HCT116 (cell line): ENCODE results near the gene SPHKAP. TPM values are rescaled to one million over a fixed set of nuclear protein-coding genes. Genes with fewer than 3 reads are reported as not detected.

Source experiments
- ATAC-seq: fragments of 200-7000 bp; cut with Tn5 transposase; 2 replicates; pipeline ENCODE4 v1.9.1; 2020; ENCODE audit warnings: mild to moderate bottlenecking, moderate library complexity
- BruUV-seq: library from RNA; stranded (reverse); fragments of 400-500 nt; replicated peaks from 2 replicates; lab custom pipeline; 2021; lab: Mats Ljungman, UMichigan
- CTCF ChIA-PET: fragments of 300-600 bp; sonication (Branson Sonifier 250); formaldehyde crosslinking; loops from one replicate; lab custom pipeline; 2021; ENCODE audit warnings: antibody characterized with exemption; lab: Charles Lee
- POLR2A ChIA-PET: fragments of 300-600, 350-600 bp; sonication (Branson Sonifier 250); formaldehyde crosslinking; loops from one replicate; lab custom pipeline; 2021; ENCODE audit warnings: antibody characterized with exemption; lab: Charles Lee
- RAD21 ChIA-PET, 2 experiments: fragments of 300-600 bp; sonication (Branson Sonifier 250); formaldehyde crosslinking; loops; one replicate each; lab custom pipeline; 2023; ENCODE audit warnings: low total read pairs in 2 of 2; ENCODE audit not compliant: uncharacterized antibody in 2 of 2, unreplicated experiment in 2 of 2, low non-redundant PET in 1 of 2; lab: Charles Lee
- DNase-seq: peaks from one replicate; pipeline ENCODE4 v3.0.0-alpha.2; 2010; ENCODE audit warnings: low read depth, low spot score
- H2AFZ ChIP-seq: fragments of 200-600 bp; shearing (Covaris generic), sonication (generic); 2 replicates; pipeline ENCODE4 v1.6.1; 2017; ENCODE audit warnings: low read depth, mixed run types, mixed read lengths, antibody characterized with exemption, low read length; ENCODE audit not compliant: poor library complexity, severe bottlenecking
- H3K27ac ChIP-seq: 2 replicates; pipeline ENCODE4 v1.5.1; 2012; ENCODE audit warnings: low read depth, low read length
- H3K27me3 ChIP-seq: fragments of 200-600 bp; sonication (generic); 2 replicates; pipeline ENCODE4 v1.6.1; 2016; ENCODE audit warnings: mixed run types, low read length, mixed read lengths; ENCODE audit not compliant: insufficient read depth
- H3K36me3 ChIP-seq, 2 experiments: fragments of 200-500 bp in 1 of 2; fragments of 200-600 bp in 1 of 2; sonication (Bioruptor generic) in 1 of 2; sonication (generic) in 1 of 2; 2 replicates each; pipeline versions ENCODE4 v1.5.1 to v1.6.1; 2014 to 2016; ENCODE audit warnings: low read length in 2 of 2, inconsistent platforms in 1 of 2, mixed read lengths in 1 of 2, mixed run types in 1 of 2; ENCODE audit not compliant: insufficient read depth in 2 of 2, control insufficient read depth in 1 of 2
- H3K4me1 ChIP-seq, 2 experiments: fragments of 200-600 bp in 1 of 2; sonication (generic) in 1 of 2; 2 replicates each; pipeline versions ENCODE4 v1.5.1 to v1.6.1; 2012 to 2017; ENCODE audit warnings: low read length in 2 of 2, inconsistent platforms in 1 of 2, mild to moderate bottlenecking in 1 of 2, mixed read lengths in 1 of 2, mixed run types in 1 of 2, moderate library complexity in 1 of 2; ENCODE audit not compliant: insufficient read depth in 2 of 2, control insufficient read depth in 1 of 2
- H3K4me2 ChIP-seq: fragments of 200-600 bp; sonication (generic); 2 replicates; pipeline ENCODE4 v1.6.1; 2017; ENCODE audit warnings: mixed run types, low read length, mixed read lengths
- H3K4me3 ChIP-seq, 2 experiments: fragments of 200-600 bp in 1 of 2; sonication (generic) in 1 of 2; replicated peaks in 1 of 2; 2 replicates each; pipeline ENCODE4 v1.5.1; 2011 to 2016; ENCODE audit warnings: low read length in 2 of 2, control low read depth in 1 of 2, low read depth in 1 of 2, mild to moderate bottlenecking in 1 of 2, mixed read lengths in 1 of 2, mixed run types in 1 of 2
- H3K79me2 ChIP-seq: fragments of 200-600 bp; sonication (generic); 2 replicates; pipeline ENCODE4 v1.6.1; 2017; ENCODE audit warnings: mild to moderate bottlenecking, mixed run types, low read length, moderate library complexity, mixed read lengths; ENCODE audit not compliant: insufficient read depth
- H3K9ac ChIP-seq: fragments of 200-600 bp; sonication (generic); 2 replicates; pipeline ENCODE4 v1.6.1; 2016; ENCODE audit warnings: low read length, mixed read lengths
- H3K9me2 ChIP-seq: fragments of 200-600 bp; sonication (generic), shearing (Covaris generic); 2 replicates; pipeline ENCODE4 v1.6.1; 2017; ENCODE audit warnings: mixed run types, mild to moderate bottlenecking, moderate library complexity; ENCODE audit not compliant: insufficient read depth
- H3K9me3 ChIP-seq, 2 experiments: fragments of 200-500 bp in 1 of 2; fragments of 200-600 bp in 1 of 2; sonication (Bioruptor generic) in 1 of 2; sonication (generic) in 1 of 2; 2 replicates each; pipeline ENCODE4 v1.6.1; 2014 to 2017; ENCODE audit warnings: low read length in 2 of 2, mixed read lengths in 2 of 2, inconsistent platforms in 1 of 2, low read depth in 1 of 2, mild to moderate bottlenecking in 1 of 2, mixed run types in 1 of 2, moderate library complexity in 1 of 2; ENCODE audit not compliant: control insufficient read depth in 1 of 2, insufficient read depth in 1 of 2
- H4K20me1 ChIP-seq: fragments of 200-600 bp; sonication (generic), shearing (Covaris generic); 2 replicates; pipeline ENCODE4 v1.6.1; 2017; ENCODE audit warnings: mixed run types, mild to moderate bottlenecking, moderate library complexity; ENCODE audit not compliant: insufficient read depth
- CEBPB ChIP-seq: IDR thresholded peaks from 2 replicates; pipeline ENCODE4 v1.6.1; 2012; ENCODE audit warnings: low read depth
- JUND ChIP-seq: IDR thresholded peaks from 2 replicates; pipeline ENCODE4 v1.6.1; 2012
- POLR2A ChIP-seq: IDR thresholded peaks from 2 replicates; pipeline ENCODE4 v1.7.0; 2011; ENCODE audit warnings: borderline replicate concordance; ENCODE audit not compliant: insufficient read depth, insufficient read length; ENCODE audit errors: extremely low read depth
- POLR2AphosphoS5 ChIP-seq: IDR thresholded peaks from 2 replicates; pipeline ENCODE4 v1.6.1; 2011; ENCODE audit warnings: mild to moderate bottlenecking, low read depth, low read length, moderate library complexity
- SIN3A ChIP-seq: IDR thresholded peaks from 2 replicates; pipeline ENCODE4 v1.6.1; 2012; ENCODE audit warnings: low read depth
- TCF7L2 ChIP-seq: IDR thresholded peaks from 2 replicates; pipeline ENCODE4 v1.7.0; 2011; ENCODE audit warnings: borderline replicate concordance, inconsistent platforms; ENCODE audit not compliant: insufficient read depth, insufficient read length; ENCODE audit errors: extremely low read depth
- YY1 ChIP-seq: IDR thresholded peaks from 2 replicates; pipeline ENCODE4 v1.6.1; 2011; ENCODE audit warnings: low read length, low read depth, moderate library complexity, mild to moderate bottlenecking; ENCODE audit not compliant: insufficient replicate concordance; ENCODE audit errors: extremely low read depth
- ZFX ChIP-seq: fragments of 450-650 bp; IDR thresholded peaks from 2 replicates; pipeline ENCODE4 v1.6.1; 2017
- ZNF274 ChIP-seq: fragments of 200-500 bp; sonication (Bioruptor generic); IDR thresholded peaks from 2 replicates; pipeline ENCODE4 v1.6.1; 2014; ENCODE audit warnings: mild to moderate bottlenecking, low read depth, low read length, inconsistent platforms
- intact Hi-C: fragments of 100-400 bp; cut with micrococcal nuclease; formaldehyde crosslinking; loops from 2 replicates; pipeline ENCODE4 v1.10.0; 2022
- total RNA-seq: library from RNA; stranded (reverse); gene quantifications from one replicate; pipeline ENCODE4 v1.2.1, GENCODE V29; 2021; ENCODE audit not compliant: unreplicated experiment
- TF ChIP-seq, protein P1 (sequence below): IDR thresholded peaks from 2 replicates; pipeline ENCODE4 v1.6.1; 2012
- TF ChIP-seq, protein P2 (sequence below): IDR thresholded peaks from 2 replicates; pipeline ENCODE4 v1.6.1; 2011; ENCODE audit warnings: mild to moderate bottlenecking, low read length, moderate library complexity; ENCODE audit not compliant: insufficient replicate concordance; ENCODE audit errors: extremely low read depth
- TF ChIP-seq, protein P3 (sequence below): IDR thresholded peaks from 2 replicates; pipeline ENCODE4 v1.6.1; 2012; ENCODE audit warnings: low read depth
- TF ChIP-seq, protein P4 (sequence below): IDR thresholded peaks from 2 replicates; pipeline ENCODE4 v1.6.1; 2012

SPHKAP gene
- total RNA-seq, 1 experiment from 2014 or later: not detected

DNA sequence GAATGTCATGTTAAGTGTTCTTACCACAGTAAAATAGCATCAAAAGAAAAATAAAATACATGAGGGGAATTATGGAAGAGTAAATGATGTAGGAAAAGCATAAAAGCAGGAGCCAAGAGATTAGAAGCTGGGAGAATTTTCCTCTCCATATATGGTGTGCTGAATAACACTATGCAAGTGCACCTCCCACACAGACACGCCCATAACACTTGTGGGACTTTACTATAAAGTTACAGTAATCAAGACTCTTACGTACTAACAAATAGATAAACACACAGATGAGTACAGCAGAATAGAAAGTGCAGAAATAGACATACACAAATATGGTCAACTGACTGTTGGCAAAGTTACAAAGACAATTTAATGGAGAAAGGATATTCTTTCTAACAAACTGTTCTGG, 16.0 kb upstream of the SPHKAP start:
- no peak for DNase-seq
- CTCF ChIA-PET: no interaction called here

DNA sequence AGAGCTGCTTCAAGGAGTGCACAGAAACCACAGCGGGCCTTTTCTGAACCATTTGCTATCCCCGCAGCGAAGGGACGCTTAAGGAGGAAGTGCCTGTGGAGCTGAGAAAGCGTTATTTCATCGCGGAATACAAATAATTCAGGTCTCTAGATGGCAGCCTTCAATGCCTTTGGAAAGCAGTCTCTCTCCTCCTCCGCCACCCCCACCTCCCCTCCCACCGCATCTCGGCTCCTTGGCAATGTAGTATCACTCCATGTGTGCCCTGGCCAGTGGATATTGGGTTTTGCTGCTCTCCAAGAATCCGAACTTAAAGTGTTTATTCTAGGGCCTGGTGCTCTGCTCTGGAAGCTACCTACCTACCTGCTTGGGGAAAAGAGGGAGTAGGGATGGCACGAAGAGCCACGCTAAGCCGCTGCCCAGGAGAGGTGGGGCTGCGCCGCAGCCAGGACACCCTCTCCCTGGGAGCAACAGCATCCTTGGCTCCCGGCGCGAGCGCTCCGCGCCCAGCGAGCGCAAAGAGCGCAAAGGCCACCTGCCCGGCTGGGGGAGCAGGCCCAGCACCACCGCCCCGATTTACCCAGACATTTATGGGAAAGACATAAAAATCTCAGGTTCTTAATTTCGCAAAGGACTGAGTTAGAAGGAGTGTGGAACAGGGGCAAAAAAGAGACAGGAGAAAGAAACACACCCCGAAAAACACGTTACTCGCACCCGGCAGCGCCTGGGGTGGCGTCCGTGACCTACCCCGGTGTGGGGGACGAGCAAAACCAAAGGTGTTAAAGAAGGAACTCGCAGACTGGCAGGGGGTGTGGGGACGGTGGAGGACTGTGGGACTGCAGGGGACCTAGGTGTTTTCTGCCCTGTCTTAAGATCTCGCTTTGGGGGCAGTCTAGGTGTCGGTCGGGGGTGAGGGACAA, 1.0 kb downstream of the SPHKAP start:
- no peaks in the 10 kb centered on the region for H3K27me3 ChIP-seq
- TF ChIP-seq POLR2AphosphoS5: no peak
- TF ChIP-seq ZFX: no peak
- TF ChIP-seq, protein P1, sequence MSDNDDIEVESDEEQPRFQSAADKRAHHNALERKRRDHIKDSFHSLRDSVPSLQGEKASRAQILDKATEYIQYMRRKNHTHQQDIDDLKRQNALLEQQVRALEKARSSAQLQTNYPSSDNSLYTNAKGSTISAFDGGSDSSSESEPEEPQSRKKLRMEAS: no peak
- TF ChIP-seq, protein P2, sequence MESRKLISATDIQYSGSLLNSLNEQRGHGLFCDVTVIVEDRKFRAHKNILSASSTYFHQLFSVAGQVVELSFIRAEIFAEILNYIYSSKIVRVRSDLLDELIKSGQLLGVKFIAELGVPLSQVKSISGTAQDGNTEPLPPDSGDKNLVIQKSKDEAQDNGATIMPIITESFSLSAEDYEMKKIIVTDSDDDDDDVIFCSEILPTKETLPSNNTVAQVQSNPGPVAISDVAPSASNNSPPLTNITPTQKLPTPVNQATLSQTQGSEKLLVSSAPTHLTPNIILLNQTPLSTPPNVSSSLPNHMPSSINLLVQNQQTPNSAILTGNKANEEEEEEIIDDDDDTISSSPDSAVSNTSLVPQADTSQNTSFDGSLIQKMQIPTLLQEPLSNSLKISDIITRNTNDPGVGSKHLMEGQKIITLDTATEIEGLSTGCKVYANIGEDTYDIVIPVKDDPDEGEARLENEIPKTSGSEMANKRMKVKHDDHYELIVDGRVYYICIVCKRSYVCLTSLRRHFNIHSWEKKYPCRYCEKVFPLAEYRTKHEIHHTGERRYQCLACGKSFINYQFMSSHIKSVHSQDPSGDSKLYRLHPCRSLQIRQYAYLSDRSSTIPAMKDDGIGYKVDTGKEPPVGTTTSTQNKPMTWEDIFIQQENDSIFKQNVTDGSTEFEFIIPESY: no peak
- TF ChIP-seq CEBPB: no peak
- TF ChIP-seq, protein P3, sequence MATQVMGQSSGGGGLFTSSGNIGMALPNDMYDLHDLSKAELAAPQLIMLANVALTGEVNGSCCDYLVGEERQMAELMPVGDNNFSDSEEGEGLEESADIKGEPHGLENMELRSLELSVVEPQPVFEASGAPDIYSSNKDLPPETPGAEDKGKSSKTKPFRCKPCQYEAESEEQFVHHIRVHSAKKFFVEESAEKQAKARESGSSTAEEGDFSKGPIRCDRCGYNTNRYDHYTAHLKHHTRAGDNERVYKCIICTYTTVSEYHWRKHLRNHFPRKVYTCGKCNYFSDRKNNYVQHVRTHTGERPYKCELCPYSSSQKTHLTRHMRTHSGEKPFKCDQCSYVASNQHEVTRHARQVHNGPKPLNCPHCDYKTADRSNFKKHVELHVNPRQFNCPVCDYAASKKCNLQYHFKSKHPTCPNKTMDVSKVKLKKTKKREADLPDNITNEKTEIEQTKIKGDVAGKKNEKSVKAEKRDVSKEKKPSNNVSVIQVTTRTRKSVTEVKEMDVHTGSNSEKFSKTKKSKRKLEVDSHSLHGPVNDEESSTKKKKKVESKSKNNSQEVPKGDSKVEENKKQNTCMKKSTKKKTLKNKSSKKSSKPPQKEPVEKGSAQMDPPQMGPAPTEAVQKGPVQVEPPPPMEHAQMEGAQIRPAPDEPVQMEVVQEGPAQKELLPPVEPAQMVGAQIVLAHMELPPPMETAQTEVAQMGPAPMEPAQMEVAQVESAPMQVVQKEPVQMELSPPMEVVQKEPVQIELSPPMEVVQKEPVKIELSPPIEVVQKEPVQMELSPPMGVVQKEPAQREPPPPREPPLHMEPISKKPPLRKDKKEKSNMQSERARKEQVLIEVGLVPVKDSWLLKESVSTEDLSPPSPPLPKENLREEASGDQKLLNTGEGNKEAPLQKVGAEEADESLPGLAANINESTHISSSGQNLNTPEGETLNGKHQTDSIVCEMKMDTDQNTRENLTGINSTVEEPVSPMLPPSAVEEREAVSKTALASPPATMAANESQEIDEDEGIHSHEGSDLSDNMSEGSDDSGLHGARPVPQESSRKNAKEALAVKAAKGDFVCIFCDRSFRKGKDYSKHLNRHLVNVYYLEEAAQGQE: no peak
- TF ChIP-seq, protein P4, sequence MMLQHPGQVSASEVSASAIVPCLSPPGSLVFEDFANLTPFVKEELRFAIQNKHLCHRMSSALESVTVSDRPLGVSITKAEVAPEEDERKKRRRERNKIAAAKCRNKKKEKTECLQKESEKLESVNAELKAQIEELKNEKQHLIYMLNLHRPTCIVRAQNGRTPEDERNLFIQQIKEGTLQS: no peak
- no peak for TF ChIP-seq TCF7L2
- no peak for TF ChIP-seq SIN3A
- TF ChIP-seq YY1: no peak
- no peak for TF ChIP-seq JUND
- no peak overlapping the region for H3K4me3 ChIP-seq
- H3K4me1 ChIP-seq: no peaks in the 10 kb centered on the region
- no peak overlapping the region for H3K27ac ChIP-seq
- no peaks in the 10 kb centered on the region for H3K9me3 ChIP-seq
- intact Hi-C loops: no loop called here
- no peaks in the 10 kb centered on the region for H3K36me3 ChIP-seq
- ATAC-seq (no peak), DNase-seq (no peak)
- no peaks in the 10 kb centered on the region for H3K79me2 ChIP-seq
- H3K9ac ChIP-seq: no peak overlapping the region
- no peaks in the 10 kb centered on the region for H4K20me1 ChIP-seq
- ChIA-PET POLR2A (no interaction called here), RAD21 (no interaction called here), CTCF (no interaction called here)
- H2AFZ ChIP-seq: no peak overlapping the region
- BruUV-seq: no TSS peak
- no peaks in the 10 kb centered on the region for H3K9me2 ChIP-seq
- no peak overlapping the region for H3K4me2 ChIP-seq

More for the DNA sequence above, 16.0 kb upstream of the SPHKAP start:
- H3K4me3 ChIP-seq: no peak overlapping the region
- ATAC-seq: no peak
- no peak overlapping the region for H3K4me2 ChIP-seq
- intact Hi-C loops: no loop called here
- BruUV-seq: no TSS peak
- H3K9me3 ChIP-seq: no peaks in the 10 kb centered on the region
- H2AFZ ChIP-seq: no peak overlapping the region
- no peaks in the 10 kb centered on the region for H3K4me1 ChIP-seq
- no peaks in the 10 kb centered on the region for H3K9me2 ChIP-seq
- no peak overlapping the region for H3K9ac ChIP-seq
- no peaks in the 10 kb centered on the region for H3K27me3 ChIP-seq
- no peaks in the 10 kb centered on the region for H4K20me1 ChIP-seq
- no peak for TF ChIP-seq ZNF274
- no peak for TF ChIP-seq TCF7L2
- TF ChIP-seq POLR2A: no peak
- no peak overlapping the region for H3K27ac ChIP-seq
- no peaks in the 10 kb centered on the region for H3K79me2 ChIP-seq
- H3K36me3 ChIP-seq: no peaks in the 10 kb centered on the region
- ChIA-PET RAD21 (no interaction called here), POLR2A (no interaction called here)
